NCI-H146 (cell line): ENCODE data around the gene TRIP6.

ENCODE experiments used
- DNase-seq: peaks from one replicate; lab custom pipeline; 2025; lab: John Stamatoyannopoulos, UW

The TRIP6 gene

GRCh38 chr7:100867040-100867775 lies at the start of gene TRIP6:
Gene TRIP6 (plus strand): TSS chr7:100867387. CDS start chr7:100867498, 111 bp downstream.
- no peak for DNase-seq

- DNase-seq = no peak
Measured at GRCh38 chr7:100818366-100818765, 48.8 kb upstream of the TRIP6 start.

- DNase-seq = no peak
Measured at GRCh38 chr7:100818825-100819224, 48.4 kb upstream of the TRIP6 start.

DNA sequence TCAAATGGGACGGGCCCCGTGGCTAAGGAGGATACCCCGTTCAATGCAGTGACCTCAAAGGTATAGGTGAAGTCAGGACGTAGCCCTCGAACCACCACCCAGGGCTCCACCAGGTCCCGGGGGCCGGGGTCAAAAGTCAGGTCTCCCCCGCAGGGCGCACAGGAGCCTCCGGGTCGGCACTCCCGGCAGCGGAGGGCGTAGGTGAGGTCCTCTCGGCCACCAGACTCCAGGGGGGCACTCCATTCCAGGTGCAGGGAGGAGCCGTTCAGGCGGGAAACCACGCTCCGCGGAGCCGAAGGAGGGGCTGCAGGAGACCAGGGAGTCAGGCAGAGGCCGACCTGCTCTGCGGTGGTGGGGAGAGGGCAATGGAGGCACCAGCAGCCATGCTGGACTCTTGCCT lies 47.6 kb upstream of the TRIP6 start:
- DNase-seq = peak; percentile 27

DNA sequence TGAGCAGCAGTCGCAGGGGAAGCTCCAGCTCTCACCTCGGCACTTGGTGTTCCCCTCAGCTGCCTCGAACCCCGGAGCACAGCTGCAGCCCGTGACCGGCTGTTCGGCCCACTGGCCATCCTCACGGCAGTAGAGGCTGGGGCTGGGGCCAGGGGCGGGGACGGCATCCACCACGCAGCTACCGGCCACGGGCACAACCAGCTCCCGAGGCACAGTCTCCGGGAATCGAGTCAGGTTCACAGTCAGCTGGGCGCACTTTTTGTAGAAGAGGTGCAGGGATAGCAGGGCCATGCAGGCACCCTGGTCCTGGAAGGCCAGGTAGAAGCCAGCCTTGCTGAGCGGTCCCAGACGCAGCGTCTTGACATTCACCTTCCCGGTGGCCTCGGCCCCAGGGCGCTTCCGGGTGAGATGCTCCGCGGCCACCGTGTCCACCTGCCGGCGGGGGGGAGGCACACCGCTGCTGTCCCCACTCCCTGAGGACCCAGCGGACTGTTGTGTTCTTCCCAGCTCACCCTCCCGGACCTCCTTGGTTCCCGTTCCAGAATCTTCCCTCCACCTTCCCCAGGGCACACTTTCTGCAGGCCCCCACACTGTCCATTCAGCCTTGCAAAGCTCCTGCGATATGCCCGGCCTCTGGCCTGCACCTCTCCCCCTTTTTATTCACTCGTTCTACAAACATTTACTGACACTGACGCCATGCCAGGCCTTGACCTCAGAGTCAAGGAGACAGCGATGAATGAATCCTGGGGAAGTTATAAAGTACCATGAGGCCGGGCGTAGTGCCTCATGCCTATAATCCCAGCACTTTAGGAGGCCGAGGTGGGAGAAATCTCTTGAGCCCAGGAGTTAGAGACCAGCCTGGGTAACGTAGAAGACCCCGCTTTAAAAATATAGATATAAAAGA lies 44.7 kb upstream of the TRIP6 start:
- no peak for DNase-seq

- DNase-seq = no peak
Measured at GRCh38 chr7:100823140-100823525, 44.1 kb upstream of the TRIP6 start.

- DNase-seq = no peak
Measured at GRCh38 chr7:100823534-100823933, 43.7 kb upstream of the TRIP6 start.

DNA sequence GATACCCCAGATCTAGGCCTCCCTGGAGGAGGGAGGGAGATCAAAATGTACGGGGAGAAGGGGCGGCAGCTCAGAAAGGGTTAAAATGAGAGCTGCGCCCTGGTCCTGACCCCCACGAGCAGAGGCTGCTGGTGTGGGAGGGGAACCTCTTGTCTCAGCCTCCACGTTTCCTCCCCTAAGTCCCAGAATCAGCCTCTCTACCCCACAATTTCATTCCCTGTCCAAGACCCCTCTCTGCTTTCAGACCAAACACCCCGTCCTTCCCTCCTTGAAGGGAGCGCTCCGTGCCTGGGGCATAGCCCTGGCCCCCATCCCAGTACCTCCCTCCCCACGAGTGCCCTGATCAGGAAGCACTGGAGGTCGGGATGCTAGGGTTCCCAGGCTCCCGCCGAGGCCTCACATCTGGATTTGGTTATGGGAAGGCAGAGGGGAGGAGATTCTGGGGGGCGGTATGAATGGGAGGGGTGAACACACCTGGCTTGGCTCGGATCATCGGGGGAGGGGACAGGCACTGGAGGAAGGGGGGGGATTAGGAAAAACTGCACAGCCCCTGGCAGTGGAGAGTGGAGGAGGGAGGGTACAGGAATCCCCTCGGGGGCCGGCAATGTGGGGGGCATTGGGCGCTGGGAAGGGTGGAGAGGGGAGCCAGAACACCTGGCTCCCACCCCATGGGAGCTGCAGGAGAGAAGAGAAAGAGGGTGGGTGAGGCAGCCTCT lies 42.5 kb upstream of the TRIP6 start:
- DNase-seq = no peak

DNA sequence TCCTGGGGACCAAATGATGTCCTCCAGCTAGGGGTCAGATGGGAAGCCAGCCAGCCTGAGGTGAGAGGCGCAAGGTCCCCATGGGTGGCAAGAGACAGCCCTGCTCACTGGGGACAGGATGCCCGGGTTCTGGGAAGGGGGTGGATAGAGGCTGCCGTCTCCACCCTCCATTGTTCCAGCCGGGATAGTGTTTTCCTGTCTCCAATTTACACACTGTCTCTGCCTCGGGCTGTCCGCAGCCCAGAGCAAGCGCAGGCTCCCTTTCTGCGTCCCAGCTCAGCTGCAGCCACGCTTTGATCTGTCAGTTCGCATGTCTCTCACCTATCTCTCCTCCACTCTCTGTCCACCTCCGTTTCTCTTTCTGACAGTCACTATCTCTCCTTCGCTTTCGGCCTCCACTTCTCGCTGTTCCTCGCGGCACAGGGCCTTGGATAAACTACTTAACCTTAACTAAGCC lies 41.9 kb upstream of the TRIP6 start:
- DNase-seq = no peak

GRCh38 chr7:100825751-100826513 lies 41.3 kb upstream of the TRIP6 start:
- DNase-seq = no peak

GRCh38 chr7:100826514-100827329 lies 40.5 kb upstream of the TRIP6 start:
- DNase-seq = no peak

- DNase-seq = peak; percentile 38
Measured at GRCh38 chr7:100827330-100828226, 39.6 kb upstream of the TRIP6 start, which contains the start of gene EPHB4. Gene EPHB4 (minus strand): TSS chr7:100827523. CDS start chr7:100827030, 493 bp downstream.

GRCh38 chr7:100829150-100829716 lies 38.0 kb upstream of the TRIP6 start:
- no peak for DNase-seq

DNA sequence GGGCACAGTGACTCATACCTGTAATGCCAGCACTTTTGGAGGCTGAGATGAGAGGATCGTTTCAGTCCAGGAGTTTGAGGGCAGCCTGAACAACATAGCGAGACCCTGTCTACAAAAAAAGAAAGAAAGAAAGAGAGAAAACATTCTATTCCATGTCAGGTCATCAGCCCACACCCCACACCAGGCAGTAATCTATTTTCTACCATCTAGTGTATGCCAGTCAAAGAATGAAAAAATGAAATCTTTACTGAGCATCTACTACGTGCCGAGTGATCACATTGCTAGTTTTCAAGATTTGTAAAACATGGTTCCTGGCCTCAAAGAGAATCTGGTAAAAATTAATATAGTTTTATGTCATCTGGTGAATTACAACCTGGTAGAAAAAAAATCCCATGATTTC lies 36.8 kb upstream of the TRIP6 start:
- no peak for DNase-seq

GRCh38 chr7:100832281-100832633 lies 34.9 kb upstream of the TRIP6 start:
- no peak for DNase-seq

DNA sequence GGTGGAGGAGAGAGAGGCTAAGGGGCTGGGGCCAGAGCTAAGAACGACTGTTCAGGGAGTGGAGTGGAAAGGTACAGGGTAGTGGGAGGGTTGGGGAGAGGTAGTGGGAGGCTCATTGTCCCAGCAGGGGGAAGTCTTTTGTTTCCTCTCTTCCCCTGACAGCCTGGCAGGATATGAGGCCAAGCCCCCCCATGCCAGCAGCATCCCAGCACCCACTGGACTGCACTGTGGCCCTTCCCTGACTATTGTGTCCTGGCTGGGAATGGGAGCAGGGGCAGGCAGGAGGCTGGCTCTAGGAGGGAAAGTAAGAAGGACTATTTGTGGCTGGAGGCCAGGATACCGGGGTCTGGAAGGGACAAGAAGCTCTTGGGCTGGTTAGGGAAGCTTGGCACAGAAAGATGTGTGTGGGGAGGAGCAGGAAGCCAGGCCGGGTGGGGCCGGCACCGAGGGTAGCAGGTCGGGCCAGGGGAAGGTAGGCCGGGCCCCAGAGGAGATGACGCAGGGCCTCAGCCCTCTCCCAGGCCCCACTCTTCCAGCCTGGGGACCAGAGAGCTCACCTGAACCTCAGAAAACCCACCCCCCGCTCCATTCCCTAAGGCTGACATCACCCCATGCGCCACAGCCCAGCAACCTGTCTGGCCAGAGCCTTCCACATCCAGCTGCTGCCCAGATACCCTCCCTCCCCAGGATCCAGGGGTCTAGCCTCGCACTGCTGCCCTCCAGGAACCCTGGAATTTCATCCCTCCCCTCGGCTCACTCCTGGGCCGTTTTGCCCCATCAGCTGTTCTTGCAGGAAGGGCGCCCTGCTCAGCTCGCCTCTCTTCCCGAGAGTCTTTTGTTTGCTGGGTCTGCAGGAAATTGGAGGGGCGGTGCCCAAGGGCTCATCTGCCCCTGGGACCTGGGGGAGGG lies 31.0 kb upstream of the TRIP6 start:
- peak; percentile 84 for DNase-seq

DNA sequence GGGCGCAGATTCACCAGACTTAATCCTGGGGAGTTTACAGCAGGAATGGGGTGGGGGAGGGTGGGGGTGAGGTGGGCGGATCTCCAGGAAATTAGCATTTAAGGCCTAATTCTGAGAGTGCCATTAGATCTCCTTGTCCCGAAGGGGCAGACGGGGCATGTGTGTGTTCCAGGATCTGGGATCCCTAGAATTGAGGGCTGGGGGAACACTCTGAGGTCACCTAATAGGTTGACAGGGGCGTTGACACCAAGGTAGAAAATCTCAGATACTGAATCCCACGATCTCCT lies 30.4 kb upstream of the TRIP6 start:
- no peak for DNase-seq

DNA sequence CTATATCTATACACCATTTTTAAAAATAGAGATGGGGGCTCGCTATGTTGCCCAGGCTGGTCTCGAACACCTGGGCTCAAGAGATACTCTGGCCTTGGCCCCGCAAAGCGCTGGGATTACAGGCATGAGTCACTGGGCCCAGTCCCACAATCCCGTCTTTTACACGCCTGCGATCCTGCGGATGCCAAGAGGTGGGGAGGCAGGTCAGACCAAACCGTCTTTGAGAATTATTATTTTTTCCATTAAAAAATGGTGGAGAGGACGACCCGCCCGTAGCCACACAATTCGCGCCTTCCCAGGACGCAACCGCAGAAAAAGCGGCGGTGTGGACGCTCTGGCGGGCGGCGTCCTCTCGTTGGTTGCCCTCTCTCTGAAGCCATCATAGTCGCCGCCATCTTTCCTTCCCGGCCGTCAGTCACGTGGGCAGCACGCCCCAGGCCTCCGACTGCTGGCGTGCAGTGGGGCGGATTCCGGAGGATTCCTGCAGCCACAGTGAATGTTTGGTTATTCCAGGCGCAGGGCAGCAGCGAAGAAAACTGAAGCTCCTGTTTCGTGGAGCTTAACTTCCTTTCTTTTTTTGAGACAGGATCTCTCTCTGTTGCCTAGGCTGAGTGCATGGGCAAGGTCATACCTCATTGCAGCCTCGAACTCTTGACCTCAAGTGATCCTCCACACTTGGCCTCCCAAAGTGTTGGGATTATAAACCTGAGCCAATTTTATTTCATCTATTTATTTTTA lies 29.9 kb upstream of the TRIP6 start:
- peak; percentile 94 for DNase-seq
